GM23338 (cell line): Measurements from ENCODE around the gene FREM3.

Source experiments
- CTCF ChIP-seq, 2 experiments: fragments of 200-600 bp in 1 of 2; sonication (generic) in 1 of 2; conservative IDR thresholded peaks; 2 replicates each; pipeline versions ENCODE4 v1.5.1 to v1.6.1; 2016 to 2017; ENCODE audit warnings: antibody characterized with exemption in 2 of 2, low read depth in 2 of 2, mild to moderate bottlenecking in 2 of 2, moderate library complexity in 1 of 2
- EZH2 ChIP-seq: fragments of 200-600 bp; sonication (generic); IDR thresholded peaks from one replicate; pipeline ENCODE4 v1.8.0; 2017; ENCODE audit warnings: antibody characterized with exemption, mild to moderate bottlenecking, low read depth; ENCODE audit not compliant: unreplicated experiment
- JUNB ChIP-seq: IDR thresholded peaks from one replicate; pipeline ENCODE4 v1.6.1; 2016; ENCODE audit warnings: antibody characterized with exemption; ENCODE audit not compliant: unreplicated experiment
- POLR2AphosphoS5 ChIP-seq: IDR thresholded peaks from 2 replicates; pipeline ENCODE4 v1.6.1; 2016; ENCODE audit warnings: antibody characterized with exemption, low read depth
- ZNF114 ChIP-seq: fragments of 250-450 bp; sonication (Bioruptor Pico); IDR thresholded peaks from 2 replicates; pipeline ENCODE4 v1.5.0; 2020; ENCODE audit warnings: mild to moderate bottlenecking, moderate library complexity
- ZNF462 ChIP-seq: fragments of 250-450 bp; sonication (Bioruptor Pico); IDR thresholded peaks from 2 replicates; pipeline ENCODE4 v1.5.0; 2020; ENCODE audit warnings: mild to moderate bottlenecking, moderate library complexity
- TF ChIP-seq, protein P1 (sequence below): IDR thresholded peaks from one replicate; pipeline ENCODE4 v1.6.1; 2018; ENCODE audit warnings: antibody characterized with exemption; ENCODE audit not compliant: unreplicated experiment

- TF ChIP-seq CTCF (conservative IDR thresholded peaks at IDR 0.05; ENCODE audit: low read depth in 2 of 2) (no peak), EZH2 (no peak), JUNB (no peak), POLR2AphosphoS5 (no peak), ZNF114 (CRISPR knock-in tag) (no peak), ZNF462 (no peak)
- TF ChIP-seq, protein P1, sequence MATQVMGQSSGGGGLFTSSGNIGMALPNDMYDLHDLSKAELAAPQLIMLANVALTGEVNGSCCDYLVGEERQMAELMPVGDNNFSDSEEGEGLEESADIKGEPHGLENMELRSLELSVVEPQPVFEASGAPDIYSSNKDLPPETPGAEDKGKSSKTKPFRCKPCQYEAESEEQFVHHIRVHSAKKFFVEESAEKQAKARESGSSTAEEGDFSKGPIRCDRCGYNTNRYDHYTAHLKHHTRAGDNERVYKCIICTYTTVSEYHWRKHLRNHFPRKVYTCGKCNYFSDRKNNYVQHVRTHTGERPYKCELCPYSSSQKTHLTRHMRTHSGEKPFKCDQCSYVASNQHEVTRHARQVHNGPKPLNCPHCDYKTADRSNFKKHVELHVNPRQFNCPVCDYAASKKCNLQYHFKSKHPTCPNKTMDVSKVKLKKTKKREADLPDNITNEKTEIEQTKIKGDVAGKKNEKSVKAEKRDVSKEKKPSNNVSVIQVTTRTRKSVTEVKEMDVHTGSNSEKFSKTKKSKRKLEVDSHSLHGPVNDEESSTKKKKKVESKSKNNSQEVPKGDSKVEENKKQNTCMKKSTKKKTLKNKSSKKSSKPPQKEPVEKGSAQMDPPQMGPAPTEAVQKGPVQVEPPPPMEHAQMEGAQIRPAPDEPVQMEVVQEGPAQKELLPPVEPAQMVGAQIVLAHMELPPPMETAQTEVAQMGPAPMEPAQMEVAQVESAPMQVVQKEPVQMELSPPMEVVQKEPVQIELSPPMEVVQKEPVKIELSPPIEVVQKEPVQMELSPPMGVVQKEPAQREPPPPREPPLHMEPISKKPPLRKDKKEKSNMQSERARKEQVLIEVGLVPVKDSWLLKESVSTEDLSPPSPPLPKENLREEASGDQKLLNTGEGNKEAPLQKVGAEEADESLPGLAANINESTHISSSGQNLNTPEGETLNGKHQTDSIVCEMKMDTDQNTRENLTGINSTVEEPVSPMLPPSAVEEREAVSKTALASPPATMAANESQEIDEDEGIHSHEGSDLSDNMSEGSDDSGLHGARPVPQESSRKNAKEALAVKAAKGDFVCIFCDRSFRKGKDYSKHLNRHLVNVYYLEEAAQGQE: no peak
Measured at GRCh38 chr4:143609492-143609891, 91.0 kb downstream of the FREM3 start.
